Measurements from ENCODE around the gene EPB41L4B. TPM values are rescaled to one million over a fixed set of nuclear protein-coding genes. Genes with fewer than 3 reads are reported as not detected.

The EPB41L4B gene
- polyA plus RNA-seq, 1 donor from 2014 or later = 4.1 TPM

- Histone ChIP-seq H3K4me2 (ENCODE audit: low read length) (no peak overlapping the region), H3K79me2 (replicated peaks; ENCODE audit: insufficient read depth, low read length) (no peaks in the 10 kb centered on the region), H4K20me1 (ENCODE audit: insufficient read depth) (no peaks in the 10 kb centered on the region), H3K9me2 (ENCODE audit: insufficient read depth, low read length) (no peaks in the 10 kb centered on the region), H3K27me3 (ENCODE audit: insufficient read depth, low read depth, low read length) (no peaks in the 10 kb centered on the region), H3K27ac (ENCODE audit: low read length) (no peak overlapping the region), H3K4me3 (ENCODE audit: low read length) (no peak overlapping the region), H3K9me3 (ENCODE audit: low read length) (no peaks in the 10 kb centered on the region), H3K9ac (ENCODE audit: low read length) (no peak overlapping the region), H2AFZ (ENCODE audit: low read depth, low read length) (no peak overlapping the region), H3F3A (ENCODE audit: insufficient read depth, low read length, poor library complexity, severe bottlenecking) (no peaks in the 10 kb centered on the region), H3K36me3 (ENCODE audit: insufficient read depth, low read length) (no peaks in the 10 kb centered on the region)
- TF ChIP-seq REST (IDR thresholded peaks at IDR 0.05; ENCODE audit: borderline replicate concordance) = no peak
- TF ChIP-seq, protein P1, sequence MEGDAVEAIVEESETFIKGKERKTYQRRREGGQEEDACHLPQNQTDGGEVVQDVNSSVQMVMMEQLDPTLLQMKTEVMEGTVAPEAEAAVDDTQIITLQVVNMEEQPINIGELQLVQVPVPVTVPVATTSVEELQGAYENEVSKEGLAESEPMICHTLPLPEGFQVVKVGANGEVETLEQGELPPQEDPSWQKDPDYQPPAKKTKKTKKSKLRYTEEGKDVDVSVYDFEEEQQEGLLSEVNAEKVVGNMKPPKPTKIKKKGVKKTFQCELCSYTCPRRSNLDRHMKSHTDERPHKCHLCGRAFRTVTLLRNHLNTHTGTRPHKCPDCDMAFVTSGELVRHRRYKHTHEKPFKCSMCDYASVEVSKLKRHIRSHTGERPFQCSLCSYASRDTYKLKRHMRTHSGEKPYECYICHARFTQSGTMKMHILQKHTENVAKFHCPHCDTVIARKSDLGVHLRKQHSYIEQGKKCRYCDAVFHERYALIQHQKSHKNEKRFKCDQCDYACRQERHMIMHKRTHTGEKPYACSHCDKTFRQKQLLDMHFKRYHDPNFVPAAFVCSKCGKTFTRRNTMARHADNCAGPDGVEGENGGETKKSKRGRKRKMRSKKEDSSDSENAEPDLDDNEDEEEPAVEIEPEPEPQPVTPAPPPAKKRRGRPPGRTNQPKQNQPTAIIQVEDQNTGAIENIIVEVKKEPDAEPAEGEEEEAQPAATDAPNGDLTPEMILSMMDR (IDR thresholded peaks at IDR 0.05; ENCODE audit: poor library complexity, severe bottlenecking) = no peak
- TF ChIP-seq SMC3 (conservative IDR thresholded peaks at IDR 0.05; ENCODE audit: poor library complexity) = no peak
- no peak for TF ChIP-seq TAF1 (IDR thresholded peaks at IDR 0.05; ENCODE audit: low read depth)
- no peak for TF ChIP-seq POLR2AphosphoS5 (IDR thresholded peaks at IDR 0.05)
- TF ChIP-seq EZH2 (IDR thresholded peaks at IDR 0.05; ENCODE audit: borderline replicate concordance, insufficient read depth, low read length, poor library complexity, severe bottlenecking) = no peak
- no peak for TF ChIP-seq RAD21 (conservative IDR thresholded peaks at IDR 0.05)
- no peak for TF ChIP-seq MXI1 (conservative IDR thresholded peaks at IDR 0.05; ENCODE audit: poor library complexity, severe bottlenecking)
- TF ChIP-seq EP300 (conservative IDR thresholded peaks at IDR 0.05; ENCODE audit: poor library complexity, severe bottlenecking) = no peak
Observed at GRCh38 chr9:109289931-109290330, 30.9 kb downstream of the EPB41L4B start.

DNA sequence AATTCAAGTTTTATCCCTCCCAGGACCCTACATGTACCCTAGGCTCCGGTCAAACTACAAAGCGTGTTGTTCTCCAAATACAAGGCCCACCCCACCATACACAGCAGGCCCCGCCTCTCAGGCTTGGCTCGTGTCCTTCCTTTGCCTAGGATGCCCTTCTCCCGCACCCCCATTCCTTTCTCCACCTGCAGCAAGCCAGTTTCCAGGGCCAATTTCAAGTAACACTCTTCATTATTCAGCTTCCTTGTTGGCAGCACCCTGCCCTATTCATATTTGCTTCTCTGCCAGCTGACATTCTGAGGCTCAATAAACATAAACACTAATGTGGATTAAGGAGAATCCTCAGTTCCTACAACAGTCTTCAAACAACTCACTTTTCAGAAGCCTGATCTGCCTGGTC lies 31.7 kb downstream of the EPB41L4B start:
- Histone ChIP-seq H3F3A (ENCODE audit: insufficient read depth, low read length, poor library complexity, severe bottlenecking) (no peaks in the 10 kb centered on the region), H3K9me3 (ENCODE audit: low read length) (no peaks in the 10 kb centered on the region), H3K79me2 (replicated peaks; ENCODE audit: insufficient read depth, low read length) (no peaks in the 10 kb centered on the region), H3K9ac (ENCODE audit: low read length) (no peak overlapping the region), H3K9me2 (ENCODE audit: insufficient read depth, low read length) (no peaks in the 10 kb centered on the region), H3K27me3 (ENCODE audit: insufficient read depth, low read depth, low read length) (no peaks in the 10 kb centered on the region), H2AFZ (ENCODE audit: low read depth, low read length) (no peak overlapping the region), H3K4me2 (ENCODE audit: low read length) (no peak overlapping the region), H4K20me1 (ENCODE audit: insufficient read depth) (no peaks in the 10 kb centered on the region), H3K4me3 (ENCODE audit: low read length) (no peak overlapping the region), H3K27ac (ENCODE audit: low read length) (no peak overlapping the region), H3K36me3 (ENCODE audit: insufficient read depth, low read length) (no peaks in the 10 kb centered on the region)
- TF ChIP-seq RAD21 (conservative IDR thresholded peaks at IDR 0.05) = no peak
- TF ChIP-seq, protein P1 (IDR thresholded peaks at IDR 0.05; ENCODE audit: poor library complexity, severe bottlenecking) = no peak
- no peak for TF ChIP-seq TAF1 (IDR thresholded peaks at IDR 0.05; ENCODE audit: low read depth)
- no peak for TF ChIP-seq SMC3 (conservative IDR thresholded peaks at IDR 0.05; ENCODE audit: poor library complexity)
- TF ChIP-seq REST (IDR thresholded peaks at IDR 0.05; ENCODE audit: borderline replicate concordance) = no peak
- no peak for TF ChIP-seq MXI1 (conservative IDR thresholded peaks at IDR 0.05; ENCODE audit: poor library complexity, severe bottlenecking)
- TF ChIP-seq EZH2 (IDR thresholded peaks at IDR 0.05; ENCODE audit: borderline replicate concordance, insufficient read depth, low read length, poor library complexity, severe bottlenecking) = no peak
- TF ChIP-seq EP300 (conservative IDR thresholded peaks at IDR 0.05; ENCODE audit: poor library complexity, severe bottlenecking) = no peak
- TF ChIP-seq POLR2AphosphoS5 (IDR thresholded peaks at IDR 0.05) = no peak

Measured in neural cell (in vitro differentiated cells).